PC-9 (cell line): ENCODE results near the gene PRCP. TPM values are rescaled to one million over a fixed set of nuclear protein-coding genes. Genes with fewer than 3 reads are reported as not detected.
A peak's percentile ranks its signal among the peaks of the same experiment; 100 is the strongest.

Experiments used
- BruUV-seq: library from RNA; stranded (reverse); fragments of 400-500 nt; replicated peaks from 2 replicates; lab custom pipeline; 2021; lab: Mats Ljungman, UMichigan
- CTCF ChIA-PET: fragments of 300-600 bp; sonication (Branson Sonifier 250); formaldehyde crosslinking; loops from one replicate; lab custom pipeline; 2022; ENCODE audit warnings: antibody characterized with exemption; lab: Charles Lee
- POLR2A ChIA-PET: fragments of 300-600 bp; sonication (Branson Sonifier 250); formaldehyde crosslinking; loops from one replicate; lab custom pipeline; 2022; ENCODE audit warnings: antibody characterized with exemption; ENCODE audit not compliant: unreplicated experiment; lab: Charles Lee
- DNase-seq, 2 experiments: peaks; one replicate each; pipeline versions ENCODE4 v3.0.0 to v3.0.0-alpha.2; 2015 to 2022; ENCODE audit warnings: mixed read lengths in 1 of 2
- H2AFZ ChIP-seq: fragments of 200-600 bp; sonication (generic); 2 replicates; pipeline ENCODE4 v1.8.1; 2017; ENCODE audit warnings: antibody characterized with exemption
- H3F3A ChIP-seq: fragments of 200-600 bp; sonication (generic); 2 replicates; pipeline ENCODE4 v1.8.1; 2017; ENCODE audit warnings: antibody characterized with exemption, mild to moderate bottlenecking, low read depth; ENCODE audit not compliant: insufficient read depth
- H3K27ac ChIP-seq: fragments of 200-600 bp; sonication (generic); 2 replicates; pipeline ENCODE4 v1.6.1; 2016; ENCODE audit warnings: mixed run types
- H3K27me3 ChIP-seq: fragments of 200-600 bp; sonication (generic); 2 replicates; pipeline ENCODE4 v1.6.1; 2016; ENCODE audit warnings: low read depth, mixed run types; ENCODE audit not compliant: insufficient read depth
- H3K36me3 ChIP-seq: fragments of 200-600 bp; sonication (generic); 2 replicates; pipeline ENCODE4 v1.6.1; 2016; ENCODE audit warnings: low read depth, mixed run types
- H3K4me1 ChIP-seq: fragments of 200-600 bp; sonication (generic); replicated peaks from 2 replicates; pipeline ENCODE4 v1.6.1; 2016; ENCODE audit warnings: mixed run types; ENCODE audit not compliant: insufficient read depth
- H3K4me2 ChIP-seq: fragments of 200-600 bp; sonication (generic); 2 replicates; pipeline ENCODE4 v1.6.1; 2017; ENCODE audit warnings: mixed run types
- H3K4me3 ChIP-seq: fragments of 200-600 bp; sonication (generic); 2 replicates; pipeline ENCODE4 v1.6.1; 2016; ENCODE audit warnings: mixed run types
- H3K79me2 ChIP-seq: fragments of 200-600 bp; sonication (generic); 2 replicates; pipeline ENCODE4 v1.6.1; 2017; ENCODE audit warnings: low read depth, mixed run types
- H3K9me2 ChIP-seq: fragments of 200-600 bp; sonication (generic); 2 replicates; pipeline ENCODE4 v1.8.1; 2017; ENCODE audit warnings: mild to moderate bottlenecking; ENCODE audit not compliant: insufficient read depth
- H3K9me3 ChIP-seq: fragments of 200-600 bp; sonication (generic); 2 replicates; pipeline ENCODE4 v1.8.1; 2016; ENCODE audit warnings: low read depth; ENCODE audit not compliant: insufficient read depth
- H4K20me1 ChIP-seq: fragments of 200-600 bp; sonication (generic); 2 replicates; pipeline ENCODE4 v1.8.1; 2017; ENCODE audit not compliant: insufficient read depth
- CTCF ChIP-seq: fragments of 200-600 bp; sonication (generic); conservative IDR thresholded peaks from 2 replicates; pipeline ENCODE4 v1.6.1; 2017; ENCODE audit warnings: mixed run types, antibody characterized with exemption, mild to moderate bottlenecking, moderate library complexity
- EZH2 ChIP-seq: fragments of 200-600 bp; sonication (generic); IDR thresholded peaks from 2 replicates; pipeline ENCODE4 v1.8.0; 2017; ENCODE audit warnings: antibody characterized with exemption, low read depth
- intact Hi-C: fragments of 100-400 bp; cut with micrococcal nuclease; formaldehyde crosslinking; loops from one replicate; pipeline ENCODE4 v1.10.0; 2022; ENCODE audit not compliant: unreplicated experiment
- total RNA-seq: library from RNA; stranded (reverse); gene quantifications from 2 replicates; pipeline ENCODE4 v1.2.3, GENCODE V29; 2021

PRCP gene
- total RNA-seq, 1 experiment from 2014 or later, result 42.7 TPM

GRCh38 chr11:82782825-82783374, 117.3 kb downstream of the PRCP start:
- CTCF ChIA-PET, result no interaction called here
- Histone ChIP-seq H4K20me1 (no peaks in the 10 kb centered on the region), H3K4me3 (no peak overlapping the region), H2AFZ (no peak overlapping the region), H3K36me3 (no peaks in the 10 kb centered on the region), H3F3A (no peaks in the 10 kb centered on the region), H3K27me3 (no peaks in the 10 kb centered on the region), H3K9me2 (no peaks in the 10 kb centered on the region), H3K4me1 (no peaks in the 10 kb centered on the region), H3K4me2 (no peak overlapping the region), H3K27ac (no peak overlapping the region), H3K79me2 (no peaks in the 10 kb centered on the region), H3K9me3 (no peaks in the 10 kb centered on the region)
- intact Hi-C loops, result no loop called here
- TF ChIP-seq EZH2, result no peak
- no peak for TF ChIP-seq CTCF
- no peak for DNase-seq
- BruUV-seq, result no TSS peak
- POLR2A ChIA-PET, result no interaction called here

- no peaks in the 10 kb centered on the region for H3K4me1 ChIP-seq
- no peaks in the 10 kb centered on the region for H3K79me2 ChIP-seq
- intact Hi-C loops, result no loop called here
- no peak for TF ChIP-seq EZH2
- no peak for TF ChIP-seq CTCF
- ChIA-PET CTCF (no interaction called here), POLR2A (interaction anchor here (0.6 to 0.8 kb wide), 3 partner anchors 295 to 758 kb away, joined by 3 to 8 read pairs (median 4); no protein-coding TSS in a partner anchor)
- H3K9me3 ChIP-seq, result no peaks in the 10 kb centered on the region
- no peak for DNase-seq
- no peak overlapping the region for H2AFZ ChIP-seq
- no peaks in the 10 kb centered on the region for H3K27me3 ChIP-seq
- no peaks in the 10 kb centered on the region for H3K9me2 ChIP-seq
- no peaks in the 10 kb centered on the region for H4K20me1 ChIP-seq
- H3F3A ChIP-seq, result no peaks in the 10 kb centered on the region
- no peak overlapping the region for H3K4me3 ChIP-seq
- no peak overlapping the region for H3K4me2 ChIP-seq
- BruUV-seq, result no TSS peak
- no peaks in the 10 kb centered on the region for H3K36me3 ChIP-seq
- H3K27ac ChIP-seq, result no peak overlapping the region
These were observed 121.5 kb downstream of the PRCP start for GRCh38 chr11:82778776-82779175.

GRCh38 chr11:82776377-82776776, 123.9 kb downstream of the PRCP start:
- Histone ChIP-seq H3K4me3 (no peak overlapping the region), H3K9me3 (no peaks in the 10 kb centered on the region), H4K20me1 (no peaks in the 10 kb centered on the region), H3K9me2 (no peaks in the 10 kb centered on the region), H3K27ac (no peak overlapping the region), H3K4me2 (no peak overlapping the region), H3K79me2 (no peaks in the 10 kb centered on the region), H3F3A (no peaks in the 10 kb centered on the region), H3K36me3 (no peaks in the 10 kb centered on the region), H2AFZ (no peak overlapping the region), H3K27me3 (no peaks in the 10 kb centered on the region), H3K4me1 (no peaks in the 10 kb centered on the region)
- peak in 1 of 2 experiments; percentile 46 for DNase-seq
- POLR2A ChIA-PET, result no interaction called here
- no TSS peak for BruUV-seq
- intact Hi-C loops, result no loop called here
- TF ChIP-seq CTCF (no peak), EZH2 (no peak)
- CTCF ChIA-PET, result interaction anchor here (0.6 to 0.8 kb wide), 4 partner anchors 67 to 1594 kb away, joined by 3 to 9 read pairs (median 6); no protein-coding TSS in a partner anchor
